ENCODE results near the gene IL1RL2.

The IL1RL2 gene

DNA sequence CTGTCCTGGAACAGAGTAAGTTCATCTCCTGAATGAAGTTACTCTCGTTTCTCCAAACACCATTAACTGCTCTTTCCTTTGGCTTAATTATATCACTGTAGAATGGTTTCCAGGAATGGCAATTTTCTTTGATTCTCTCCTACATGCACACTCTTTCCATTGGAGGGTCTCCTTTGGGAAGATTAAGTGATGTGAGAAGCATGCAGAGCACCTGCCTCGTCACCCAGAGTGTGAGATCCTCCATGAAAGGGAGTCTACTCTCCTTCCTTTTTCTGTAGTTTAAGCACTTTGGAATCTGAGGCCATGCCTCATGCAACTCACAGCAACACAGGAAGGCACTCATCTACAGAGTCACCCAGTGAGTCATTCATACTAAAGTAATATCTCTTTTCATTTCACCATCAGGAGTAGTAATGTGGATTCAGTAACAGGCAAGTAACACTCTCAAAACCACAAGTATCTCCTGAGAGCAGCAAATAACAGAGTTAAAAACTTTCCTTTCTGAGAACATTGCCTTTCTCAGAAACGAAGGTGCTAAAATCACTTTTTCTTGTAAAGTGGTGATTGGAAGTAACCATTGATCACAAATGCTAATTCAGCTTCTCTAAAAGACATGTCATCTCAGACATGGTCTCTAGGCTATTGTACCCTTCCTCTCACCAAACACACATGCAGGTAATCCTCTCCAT lies 71.7 kb downstream of the IL1RL2 start:
- TF ChIP-seq, protein P1, sequence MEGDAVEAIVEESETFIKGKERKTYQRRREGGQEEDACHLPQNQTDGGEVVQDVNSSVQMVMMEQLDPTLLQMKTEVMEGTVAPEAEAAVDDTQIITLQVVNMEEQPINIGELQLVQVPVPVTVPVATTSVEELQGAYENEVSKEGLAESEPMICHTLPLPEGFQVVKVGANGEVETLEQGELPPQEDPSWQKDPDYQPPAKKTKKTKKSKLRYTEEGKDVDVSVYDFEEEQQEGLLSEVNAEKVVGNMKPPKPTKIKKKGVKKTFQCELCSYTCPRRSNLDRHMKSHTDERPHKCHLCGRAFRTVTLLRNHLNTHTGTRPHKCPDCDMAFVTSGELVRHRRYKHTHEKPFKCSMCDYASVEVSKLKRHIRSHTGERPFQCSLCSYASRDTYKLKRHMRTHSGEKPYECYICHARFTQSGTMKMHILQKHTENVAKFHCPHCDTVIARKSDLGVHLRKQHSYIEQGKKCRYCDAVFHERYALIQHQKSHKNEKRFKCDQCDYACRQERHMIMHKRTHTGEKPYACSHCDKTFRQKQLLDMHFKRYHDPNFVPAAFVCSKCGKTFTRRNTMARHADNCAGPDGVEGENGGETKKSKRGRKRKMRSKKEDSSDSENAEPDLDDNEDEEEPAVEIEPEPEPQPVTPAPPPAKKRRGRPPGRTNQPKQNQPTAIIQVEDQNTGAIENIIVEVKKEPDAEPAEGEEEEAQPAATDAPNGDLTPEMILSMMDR (IDR thresholded peaks at IDR 0.05; ENCODE audit: low read depth, low read length), result no peak
- no peak overlapping the region for H3K4me3 ChIP-seq (ENCODE audit: low read depth, low read length)

DNA sequence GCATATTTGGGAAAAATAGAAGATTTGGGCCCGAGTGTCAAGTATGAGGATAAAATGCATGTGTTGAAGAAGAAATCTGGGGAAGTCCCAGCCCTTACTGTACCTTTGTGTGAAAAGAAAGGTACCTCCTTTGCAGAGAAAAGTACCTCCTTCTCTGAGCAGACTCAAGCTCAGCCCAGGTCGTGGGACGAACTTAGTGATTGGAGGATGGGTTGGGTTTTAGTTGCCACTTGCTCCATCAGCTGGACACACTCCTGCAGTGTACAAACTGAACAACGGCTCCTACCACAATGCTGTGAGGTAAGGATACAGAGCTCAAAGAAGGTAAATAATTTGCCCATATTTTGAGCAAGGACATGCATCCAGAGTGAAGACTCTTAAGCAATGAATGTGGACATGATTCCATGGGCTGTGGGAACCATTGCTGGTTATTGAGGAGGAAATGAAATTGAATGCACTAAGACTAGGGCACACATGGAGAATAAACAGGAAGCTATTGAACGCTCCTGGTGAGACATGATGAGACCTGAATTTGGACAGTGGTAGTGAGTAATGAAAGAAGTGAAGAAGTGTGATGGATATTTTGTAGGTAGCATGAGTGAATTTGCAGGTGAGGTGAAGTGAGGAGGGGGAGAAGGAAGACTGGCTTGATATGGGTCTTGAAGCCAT lies 74.8 kb downstream of the IL1RL2 start:
- H3K4me3 ChIP-seq (ENCODE audit: low read depth, low read length), result no peak overlapping the region
- TF ChIP-seq, protein P1 (IDR thresholded peaks at IDR 0.05; ENCODE audit: low read depth, low read length), result no peak

DNA sequence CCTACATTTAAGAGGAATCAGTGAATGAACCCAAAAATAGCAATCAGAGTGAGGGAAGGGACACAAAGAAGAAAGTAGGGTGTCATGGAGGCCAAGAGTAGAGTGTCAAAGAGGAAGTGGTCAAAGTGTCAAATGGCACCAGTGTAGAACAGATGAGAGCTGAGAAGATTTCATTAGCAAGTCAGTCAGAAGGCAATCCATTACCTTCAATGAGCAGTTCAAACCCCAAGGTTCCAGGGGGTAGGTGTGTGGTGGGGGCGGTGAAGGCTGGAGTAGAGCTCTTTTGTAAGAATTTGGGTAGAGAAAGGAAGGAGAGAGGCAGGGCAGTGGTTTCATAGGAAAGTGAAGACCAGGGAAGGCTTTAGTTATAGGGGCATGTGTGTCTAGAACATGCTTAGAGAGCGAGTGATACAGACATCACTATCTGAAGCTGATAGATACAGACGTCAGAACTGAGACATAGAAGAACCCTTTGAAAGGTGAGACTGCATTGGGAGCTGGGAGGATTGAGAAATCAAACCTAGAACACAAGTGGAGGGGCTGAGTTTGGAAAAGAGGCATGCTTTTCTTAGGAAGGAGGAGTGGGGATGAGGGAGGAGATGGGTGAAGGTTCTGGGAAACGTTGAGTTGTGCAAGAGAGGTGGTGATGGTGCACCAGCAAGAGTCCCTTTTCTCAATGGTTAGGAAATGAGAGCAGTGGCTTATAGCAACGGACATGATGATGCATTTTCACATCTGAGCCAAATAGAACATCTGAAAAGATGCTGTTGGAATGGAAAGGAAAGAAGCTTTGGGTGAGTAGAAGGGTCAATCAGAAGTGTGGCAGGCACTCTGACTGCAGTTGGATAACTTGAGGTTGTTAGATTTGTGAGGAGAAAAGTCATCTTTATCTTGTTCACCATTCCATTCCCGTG lies 75.7 kb downstream of the IL1RL2 start:
- H3K4me3 ChIP-seq (ENCODE audit: low read depth, low read length), result no peak overlapping the region
- TF ChIP-seq, protein P1 (IDR thresholded peaks at IDR 0.05; ENCODE audit: low read depth, low read length), result no peak

DNA sequence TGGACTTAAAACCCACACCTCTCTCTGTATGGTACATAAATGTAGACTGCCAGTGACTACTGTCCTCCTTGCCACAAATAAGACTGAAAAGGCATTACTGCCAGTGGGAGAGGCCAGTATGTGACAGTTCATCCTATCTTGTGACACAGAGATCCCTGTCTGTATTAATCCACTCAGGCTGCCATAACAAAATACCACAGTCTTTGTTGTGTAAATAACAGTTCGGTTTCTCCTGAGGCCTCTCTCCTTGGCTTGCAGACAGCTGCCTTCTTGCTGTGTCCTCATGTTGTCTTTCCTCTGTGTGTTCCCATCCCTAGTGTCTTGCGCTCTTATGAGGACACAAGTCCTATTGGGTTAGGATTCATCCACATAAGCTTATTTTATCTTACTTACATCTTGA lies 78.1 kb downstream of the IL1RL2 start:
- no peak overlapping the region for H3K4me3 ChIP-seq (ENCODE audit: low read depth, low read length)
- TF ChIP-seq, protein P1 (IDR thresholded peaks at IDR 0.05; ENCODE audit: low read depth, low read length), result no peak

DNA sequence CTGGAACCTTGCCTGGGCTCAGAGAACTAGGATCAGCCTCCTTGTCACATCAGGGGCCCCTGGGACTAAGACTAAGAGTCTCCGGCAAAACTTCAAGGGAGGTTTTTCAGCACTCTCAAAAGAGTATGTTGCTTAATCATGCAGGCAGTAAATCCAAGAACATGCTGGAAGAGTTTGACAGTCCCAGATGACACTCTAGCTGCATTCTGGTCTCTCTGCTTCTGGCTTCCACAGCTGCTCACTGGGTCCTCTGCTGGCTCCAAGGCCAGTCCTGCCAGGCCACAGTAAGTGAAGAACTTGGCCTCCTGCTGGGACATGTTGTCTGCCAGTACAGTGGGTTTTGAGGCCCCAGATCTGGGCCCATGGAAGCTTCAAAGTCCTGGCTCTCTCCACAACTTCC lies 79.4 kb downstream of the IL1RL2 start:
- H3K4me3 ChIP-seq (ENCODE audit: low read depth, low read length), result no peak overlapping the region
- TF ChIP-seq, protein P1 (IDR thresholded peaks at IDR 0.05; ENCODE audit: low read depth, low read length), result no peak

DNA sequence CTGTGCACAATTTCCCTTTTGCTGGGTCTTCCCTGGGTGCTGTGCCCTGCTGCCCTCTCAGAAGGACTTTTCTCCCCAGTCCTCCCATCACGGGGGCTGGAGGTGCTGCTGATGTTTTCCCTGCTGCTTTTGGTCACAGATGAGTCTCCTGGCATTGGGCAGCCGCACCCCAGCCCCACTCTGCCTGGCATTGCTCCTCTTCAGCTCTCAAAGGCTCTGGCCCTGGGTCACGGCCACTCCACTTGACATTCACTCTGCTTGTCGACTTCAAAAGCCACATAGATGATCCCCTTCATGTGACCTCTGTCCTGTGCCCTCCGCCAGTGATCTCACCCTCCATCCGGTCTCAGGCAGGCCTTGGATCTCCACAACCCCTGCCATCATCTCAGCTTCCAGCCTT lies 81.0 kb downstream of the IL1RL2 start:
- TF ChIP-seq, protein P1 (IDR thresholded peaks at IDR 0.05; ENCODE audit: low read depth, low read length), result no peak

More for the DNA sequence above, 81.0 kb downstream of the IL1RL2 start:
- no peak overlapping the region for H3K4me3 ChIP-seq (ENCODE audit: low read depth, low read length)
